GM19035 (cell line): Measurements from ENCODE around the gene CUEDC1.
"Not testable (repeated sequence)": the region's sequence is repeated elsewhere in the genome, so short reads cannot be mapped to it uniquely, and the experiment has no call there.

Source experiments
- ATAC-seq: cut with Tn5 transposase; IDR thresholded peaks from one replicate; pipeline ENCODE4 v1.9.1; 2021; ENCODE audit not compliant: unreplicated experiment

The CUEDC1 gene

DNA sequence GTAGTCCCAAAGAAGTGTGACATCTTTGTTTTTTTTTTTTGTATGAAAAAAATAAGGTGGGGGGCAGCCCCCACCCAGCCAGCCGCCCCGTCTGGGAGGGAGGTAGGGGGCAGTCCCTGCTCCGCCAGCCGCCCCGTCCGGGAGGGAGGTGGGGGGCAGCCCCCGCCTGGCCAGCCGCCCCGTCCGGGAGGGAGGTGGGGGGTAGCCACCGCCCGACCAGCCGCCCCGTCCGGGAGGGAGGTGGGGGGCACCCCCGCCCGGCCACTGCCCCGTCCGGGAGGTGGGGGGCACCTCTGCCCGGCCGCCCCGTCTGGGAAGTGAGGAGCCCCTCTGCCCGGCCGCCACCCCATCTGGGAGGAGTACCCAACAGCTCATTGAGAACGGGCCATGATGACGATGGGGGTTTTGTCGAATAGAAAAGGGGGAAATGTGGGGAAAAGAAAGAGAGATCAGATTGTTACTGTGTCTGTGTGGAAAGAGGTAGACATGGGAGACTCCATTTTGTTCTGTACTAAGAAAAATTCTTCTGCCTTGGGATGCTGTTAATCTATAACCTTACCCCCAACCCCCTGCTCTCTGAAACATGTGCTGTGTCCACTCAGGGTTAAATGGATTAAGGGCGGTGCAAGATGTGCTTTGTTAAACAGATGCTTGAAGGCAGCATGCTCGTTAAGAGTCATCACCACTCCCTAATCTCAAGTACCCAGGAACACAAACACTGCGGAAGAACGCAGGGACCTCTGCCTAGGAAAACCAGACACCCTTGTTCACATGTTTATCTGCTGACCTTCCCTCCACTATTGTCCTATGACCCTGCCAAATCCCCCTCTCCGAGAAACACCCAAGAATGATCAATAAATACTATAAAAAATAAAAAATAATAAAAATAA is 108.9 kb downstream of the CUEDC1 start:
- ATAC-seq: not testable (repeated sequence)

DNA sequence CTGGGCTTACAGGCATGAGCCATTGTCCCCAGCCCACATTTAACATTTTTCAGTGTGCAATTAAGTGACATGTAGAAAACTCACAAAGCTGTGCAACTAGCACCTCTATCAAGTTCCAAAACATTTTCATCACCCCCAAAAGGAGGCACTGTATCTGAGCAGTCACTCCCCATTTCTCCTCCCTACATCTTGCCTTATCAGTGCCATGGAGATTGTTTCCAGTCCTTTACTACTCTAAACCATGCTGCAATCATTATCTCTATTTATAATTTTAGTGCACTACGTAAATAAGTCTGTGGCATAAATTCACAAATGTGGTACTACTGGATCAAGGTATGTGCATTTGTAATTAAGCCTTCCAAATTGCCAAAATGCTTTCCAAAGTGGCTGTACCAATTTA is 112.9 kb downstream of the CUEDC1 start:
- ATAC-seq: no peak

DNA sequence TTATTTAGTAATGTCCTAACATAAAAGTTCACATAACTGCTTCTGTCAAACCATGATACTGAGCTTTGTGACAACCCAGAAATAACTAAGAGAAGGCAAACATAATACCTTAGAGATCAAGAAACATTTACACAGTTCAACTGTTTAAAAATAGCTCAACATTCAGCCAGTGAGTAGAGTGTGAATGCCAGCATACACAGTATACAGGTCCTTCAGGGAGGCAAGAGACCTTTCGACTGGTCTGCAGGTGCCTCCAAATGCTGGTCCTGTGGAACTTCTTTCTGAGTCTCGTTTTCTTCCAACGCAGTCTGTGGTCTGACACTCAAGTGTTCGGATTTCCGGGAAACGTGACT is 115.7 kb downstream of the CUEDC1 start:
- ATAC-seq: no peak

DNA sequence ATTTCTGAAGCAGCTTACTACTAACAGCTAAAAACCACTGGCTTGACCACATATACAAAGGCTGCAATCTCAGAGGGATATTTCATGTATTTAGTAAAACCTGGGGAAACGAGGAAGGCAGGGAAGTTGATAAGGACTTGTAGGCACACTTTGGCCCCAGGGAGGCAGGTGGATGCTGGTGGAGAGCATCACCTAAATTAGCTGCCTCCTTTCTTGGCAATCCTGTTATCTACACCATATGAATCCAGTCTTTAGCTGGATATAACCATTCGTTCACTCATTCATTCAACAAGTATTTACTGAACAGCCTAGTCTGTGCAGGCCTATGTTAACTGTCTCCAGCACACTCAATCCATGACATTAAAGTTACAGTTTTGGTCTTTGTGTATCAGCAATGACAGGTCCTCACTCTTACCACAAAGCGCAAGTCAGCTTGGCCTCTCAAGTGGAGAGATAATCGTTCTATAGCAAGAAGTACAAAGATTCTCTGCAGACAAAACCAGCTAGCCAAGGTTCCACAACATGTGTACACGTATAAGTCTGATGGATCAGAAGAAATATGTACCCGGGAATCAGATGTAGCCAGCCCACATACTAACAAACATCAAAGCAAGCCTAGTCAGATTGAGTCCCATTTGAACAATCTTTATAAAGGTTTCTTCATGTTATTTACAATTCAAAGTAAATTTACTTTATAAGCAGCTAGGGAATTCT is 116.2 kb downstream of the CUEDC1 start:
- no peak for ATAC-seq

DNA sequence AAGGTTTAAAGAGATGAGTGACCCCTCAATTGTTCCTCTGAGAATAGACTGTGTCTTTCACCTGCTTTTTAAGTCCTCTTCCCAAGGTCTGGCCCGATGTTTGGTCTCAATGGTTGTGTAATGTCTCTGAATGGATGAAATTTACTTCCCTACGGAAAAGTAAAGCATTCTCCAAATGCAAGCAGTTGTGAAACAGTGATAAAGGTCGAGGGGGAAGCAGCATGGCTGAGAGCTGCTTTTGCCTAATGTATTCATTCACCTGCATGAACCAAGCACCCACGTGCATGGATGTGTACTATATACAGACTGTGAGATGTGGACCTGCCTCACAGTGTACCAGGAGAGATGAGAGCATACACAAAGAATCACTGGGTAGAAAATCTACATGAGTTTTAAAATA is 116.8 kb downstream of the CUEDC1 start:
- ATAC-seq: no peak

DNA sequence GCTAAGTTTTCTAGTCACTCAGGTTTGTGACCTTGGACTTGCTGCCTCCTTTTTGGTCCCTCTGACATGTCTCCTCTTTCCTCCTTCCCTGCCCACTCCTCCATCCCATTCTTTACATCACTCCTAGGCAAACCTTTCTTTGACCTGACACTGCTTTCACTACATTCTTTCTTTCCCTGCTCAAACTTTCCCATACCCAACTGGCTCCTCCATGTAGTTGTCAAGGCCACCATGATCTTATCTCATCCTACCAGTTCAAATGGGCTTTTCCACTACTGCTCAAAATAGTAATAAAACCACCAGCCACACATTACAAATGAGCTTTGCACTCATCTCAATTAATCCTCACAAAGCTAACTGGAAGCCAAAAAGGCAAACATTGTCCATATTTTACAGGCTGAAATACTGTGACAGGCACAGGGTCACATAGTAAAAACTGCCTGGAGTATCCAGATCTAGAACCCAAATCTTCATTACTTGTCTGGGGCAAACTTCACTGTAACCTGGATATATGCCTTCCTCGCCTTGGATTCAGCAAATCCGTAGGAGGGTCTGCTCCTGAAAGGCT is 119.8 kb downstream of the CUEDC1 start:
- ATAC-seq: no peak

DNA sequence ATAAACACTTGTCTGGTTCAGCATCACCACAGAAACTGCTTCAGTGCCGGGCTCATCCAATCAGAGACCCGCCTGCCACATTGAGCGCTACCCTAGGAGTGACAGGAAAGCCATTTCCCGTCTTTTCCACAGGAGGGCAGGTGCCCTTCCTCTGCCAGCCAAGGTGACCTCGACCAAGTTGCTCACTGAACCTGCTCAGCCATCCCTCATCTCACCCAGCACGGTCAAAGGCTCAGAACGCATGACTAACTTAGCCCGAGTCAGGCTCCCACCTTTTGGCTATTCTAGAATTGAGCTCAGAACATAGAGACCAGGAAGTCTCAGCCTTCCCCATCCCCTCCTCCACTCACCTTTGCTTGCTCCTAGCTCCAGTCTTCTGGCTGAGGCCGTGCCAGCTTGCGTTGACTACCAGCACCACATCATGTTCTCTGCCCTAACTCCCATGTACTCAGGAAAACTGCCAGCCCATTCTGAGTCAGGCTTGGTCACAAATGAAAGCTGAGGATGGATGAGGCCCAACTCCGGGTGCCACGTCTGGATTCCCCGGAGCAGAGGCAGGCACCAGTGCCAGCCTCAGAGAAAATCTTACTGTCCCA is 121.0 kb downstream of the CUEDC1 start:
- no peak for ATAC-seq

DNA sequence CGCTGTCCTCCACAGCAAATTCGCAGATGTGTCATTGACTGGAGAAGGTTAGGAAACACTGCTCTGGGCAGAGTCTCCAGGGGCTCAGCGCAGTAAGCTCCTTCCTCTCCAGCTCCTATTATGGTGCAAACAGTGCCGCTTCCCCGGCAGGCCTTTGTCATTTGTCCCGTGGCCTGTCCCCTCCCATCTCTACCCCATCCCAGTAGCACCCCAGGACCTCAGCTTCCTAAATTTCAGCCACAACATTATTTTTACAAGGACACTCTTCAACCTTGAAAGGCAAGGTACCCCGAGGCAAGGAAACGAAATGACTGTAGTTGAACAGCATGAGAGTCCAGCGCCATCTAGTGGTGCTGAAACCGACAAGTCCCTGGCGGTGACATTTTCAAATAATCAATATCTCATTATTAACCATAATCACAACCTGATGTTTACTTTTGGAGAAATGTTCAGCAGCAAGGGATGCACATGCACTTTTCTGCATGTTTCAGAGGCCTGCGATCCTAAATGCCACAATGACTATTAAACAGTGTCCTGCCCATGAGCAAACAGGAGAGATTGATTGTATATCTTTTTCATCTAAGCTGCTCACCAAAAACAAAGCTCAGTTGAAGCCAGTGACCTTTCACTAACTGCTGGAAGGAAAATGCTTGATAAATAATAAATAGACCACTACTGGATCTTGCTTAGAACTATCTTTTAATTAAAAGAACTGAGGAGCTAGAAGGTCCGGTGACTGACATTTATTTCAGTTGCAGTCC is 121.9 kb downstream of the CUEDC1 start:
- no peak for ATAC-seq

DNA sequence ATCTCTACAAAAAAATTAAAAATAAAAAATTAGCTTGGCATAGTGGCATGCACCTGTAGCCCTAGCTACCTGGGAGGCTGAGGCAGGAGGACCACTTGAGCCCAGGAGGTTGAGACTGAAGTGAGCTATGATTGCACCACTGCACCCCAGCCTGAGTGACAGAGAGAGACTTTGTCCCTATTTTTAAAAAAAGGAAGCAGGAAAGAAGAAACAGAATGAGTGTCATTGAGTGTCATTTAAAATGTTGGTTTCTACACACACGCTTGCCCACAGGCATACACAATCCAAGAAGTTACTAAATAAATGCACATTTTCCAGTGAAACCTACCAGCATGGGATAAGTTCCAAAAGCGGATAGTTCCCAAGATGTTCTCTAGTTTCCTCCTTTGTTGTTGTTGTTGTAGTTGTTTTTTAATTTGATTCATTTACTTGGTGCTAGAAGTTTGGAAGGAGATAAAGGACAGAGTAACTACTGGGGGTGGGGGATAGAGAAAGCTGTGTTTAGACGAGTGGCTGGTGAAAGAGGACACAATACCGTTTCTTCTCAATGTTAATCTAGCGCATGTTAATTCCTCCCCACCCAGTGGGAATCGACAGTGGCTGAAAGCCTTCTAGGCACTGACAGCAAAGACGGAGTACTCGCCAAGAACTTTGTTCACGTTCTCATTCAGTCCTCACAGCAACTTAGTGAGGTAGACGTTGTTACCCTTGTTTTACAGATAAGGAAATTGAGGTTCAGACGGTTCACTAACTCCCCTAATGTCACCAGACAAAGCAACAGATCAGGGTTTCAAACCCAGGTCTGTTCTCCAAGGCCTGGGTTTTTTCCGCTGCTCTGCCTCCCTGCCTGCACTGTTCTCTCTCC is 122.7 kb downstream of the CUEDC1 start:
- no peak for ATAC-seq

DNA sequence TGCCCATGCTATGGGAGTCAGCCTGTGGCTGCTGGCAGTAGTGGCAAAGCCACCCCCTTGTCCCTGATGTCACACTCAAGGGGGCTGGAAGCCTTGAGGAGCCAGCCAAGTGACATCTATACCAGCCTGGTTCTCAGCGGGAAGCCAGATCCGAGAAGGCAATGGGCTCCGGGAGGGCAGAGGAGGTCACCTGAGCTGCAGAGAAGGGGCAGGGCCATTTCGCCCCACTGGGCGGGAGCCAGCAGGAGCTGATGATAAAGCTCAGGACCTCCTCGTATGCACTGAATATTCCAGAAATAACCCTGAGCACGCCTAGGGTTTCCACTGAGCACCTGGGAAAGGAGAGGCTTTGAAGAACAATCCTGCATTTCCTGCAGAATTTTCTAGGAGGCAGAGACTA is 124.3 kb downstream of the CUEDC1 start:
- ATAC-seq: no peak

DNA sequence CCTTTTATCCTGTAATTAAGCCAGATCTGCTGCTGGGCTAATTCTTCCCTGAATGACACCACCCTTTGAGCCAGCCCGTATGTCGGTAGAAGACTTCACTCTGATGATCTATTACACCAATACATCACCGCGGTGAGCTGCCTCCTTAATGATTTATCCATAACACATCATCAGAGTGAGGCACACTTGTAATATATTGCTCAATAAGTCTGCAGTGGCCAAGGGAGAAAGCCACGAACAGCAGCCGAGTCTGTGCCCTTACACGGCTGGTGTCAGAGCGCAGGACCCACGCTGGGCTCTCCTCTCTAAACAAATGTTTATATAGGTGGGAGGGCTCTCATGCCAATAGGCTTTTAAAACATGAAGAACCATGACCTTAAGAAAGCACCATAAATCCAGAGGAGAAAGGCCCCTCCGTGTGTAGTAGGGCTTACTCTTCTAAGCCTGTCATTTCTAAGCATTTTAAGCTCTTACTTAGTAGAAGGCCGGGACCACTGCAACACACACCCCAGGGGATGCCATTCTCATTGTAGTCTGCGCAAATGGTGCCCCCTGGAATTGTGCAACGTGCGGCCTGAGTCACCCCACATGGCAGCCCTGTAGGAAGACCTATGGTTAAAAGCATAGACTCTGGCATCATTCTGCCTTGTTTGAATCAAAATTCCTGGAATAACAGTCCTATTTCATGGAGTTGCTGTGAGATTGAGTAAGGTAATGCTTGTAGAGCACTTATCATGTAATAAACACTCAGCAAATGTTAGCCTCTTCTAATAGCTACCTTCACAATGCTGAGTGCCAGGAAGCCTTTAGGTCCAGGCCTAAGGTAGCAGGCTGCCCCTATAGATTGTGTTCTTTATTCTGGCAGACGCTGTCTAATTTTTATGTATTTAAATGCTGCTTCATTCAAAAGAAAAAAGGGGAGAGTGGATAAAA is 131.5 kb downstream of the CUEDC1 start:
- ATAC-seq: no peak

DNA sequence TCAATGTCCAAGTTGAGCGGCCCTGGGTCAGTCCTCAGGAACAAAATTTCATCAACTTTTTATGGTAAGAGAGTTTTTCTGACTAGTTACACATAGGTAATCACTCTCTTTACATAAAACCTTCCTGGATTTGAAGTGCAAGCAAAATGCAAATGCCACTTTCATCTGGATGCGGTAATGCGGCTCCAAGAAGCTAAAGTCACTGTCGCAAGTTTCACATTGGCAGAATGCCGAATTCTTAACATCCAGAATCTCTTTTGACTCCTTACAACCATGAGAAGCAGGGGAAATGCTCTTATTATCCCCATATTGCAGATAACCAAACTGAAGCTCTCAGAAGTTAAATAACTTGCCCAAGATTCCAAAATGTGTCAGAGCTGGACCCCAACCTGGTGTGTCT is 135.3 kb downstream of the CUEDC1 start:
- ATAC-seq: no peak

DNA sequence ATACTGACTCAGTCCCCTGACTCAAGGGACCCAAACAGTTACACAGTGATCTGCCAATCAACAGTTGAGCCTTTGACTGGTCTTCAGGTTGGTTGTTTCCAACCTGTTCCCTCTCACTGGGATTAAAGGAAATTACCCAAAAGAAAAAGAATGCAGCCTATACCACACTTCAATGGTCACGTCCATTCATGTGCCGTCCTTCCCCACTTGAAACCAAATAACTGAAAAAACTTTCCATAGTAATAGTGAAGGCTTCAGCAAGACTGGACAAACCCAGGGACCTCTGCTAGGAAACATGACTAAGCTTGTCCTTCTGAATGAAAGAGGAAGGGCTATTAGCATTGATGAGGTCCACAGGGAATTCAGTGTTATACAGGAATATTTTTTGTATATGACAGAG is 135.9 kb downstream of the CUEDC1 start:
- ATAC-seq: no peak

DNA sequence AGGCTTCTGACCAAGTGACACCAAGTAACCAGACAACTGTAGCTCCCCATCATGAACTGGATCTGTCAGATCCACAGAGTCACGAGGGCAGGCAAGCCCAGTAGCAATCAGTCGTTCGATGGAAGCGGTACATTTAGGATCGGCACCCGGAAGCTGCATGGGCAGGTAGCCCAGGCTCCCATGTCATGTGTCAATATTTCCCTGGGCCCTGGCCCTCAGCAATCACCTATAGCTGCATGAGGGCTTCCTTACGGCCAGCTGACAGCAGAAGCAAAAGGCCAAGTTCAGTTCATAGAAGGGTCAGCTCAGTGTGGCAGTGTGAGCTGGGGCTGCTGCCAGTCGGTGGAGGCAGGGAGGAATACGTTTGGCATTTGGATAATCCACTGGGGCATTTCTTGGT is 137.1 kb downstream of the CUEDC1 start:
- ATAC-seq: no peak

DNA sequence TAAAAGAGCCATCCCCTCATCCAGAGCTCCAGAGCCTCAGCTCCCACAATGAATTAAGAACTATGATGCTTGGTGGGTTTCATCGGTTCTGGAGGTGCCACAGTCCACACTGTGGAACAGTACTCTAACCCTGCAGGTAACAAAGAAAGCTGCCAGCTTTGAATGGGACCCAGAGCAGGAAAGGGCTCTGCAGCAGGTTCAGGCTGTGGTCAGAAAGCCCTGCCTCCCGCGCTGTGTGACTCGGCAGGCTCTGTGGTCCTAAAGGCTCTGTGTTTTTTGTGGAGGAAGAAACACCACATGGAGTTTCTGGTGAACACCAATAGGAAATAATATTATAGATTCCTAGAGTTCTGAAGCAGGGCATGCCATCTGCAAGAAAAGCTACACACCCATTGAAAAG is 137.9 kb downstream of the CUEDC1 start:
- ATAC-seq: no peak

DNA sequence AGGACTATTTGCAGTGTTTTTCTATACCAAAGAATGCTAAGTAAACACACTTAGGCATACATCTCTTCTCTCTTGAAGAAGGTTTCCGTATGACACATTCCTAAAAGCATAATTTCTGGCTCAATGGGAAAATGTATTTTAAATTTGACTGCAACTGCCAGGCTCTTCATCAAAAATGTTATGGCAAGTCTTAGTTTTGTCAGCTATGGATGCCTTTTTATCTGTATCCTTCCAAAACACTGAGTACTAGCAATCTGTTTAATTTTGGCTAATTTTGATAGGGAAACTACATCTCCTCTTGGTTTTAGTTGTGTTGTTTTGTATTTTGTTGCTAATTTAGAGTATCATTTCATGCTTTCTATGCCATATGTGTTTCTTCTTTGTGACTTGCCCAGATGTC is 140.8 kb downstream of the CUEDC1 start:
- ATAC-seq: no peak

DNA sequence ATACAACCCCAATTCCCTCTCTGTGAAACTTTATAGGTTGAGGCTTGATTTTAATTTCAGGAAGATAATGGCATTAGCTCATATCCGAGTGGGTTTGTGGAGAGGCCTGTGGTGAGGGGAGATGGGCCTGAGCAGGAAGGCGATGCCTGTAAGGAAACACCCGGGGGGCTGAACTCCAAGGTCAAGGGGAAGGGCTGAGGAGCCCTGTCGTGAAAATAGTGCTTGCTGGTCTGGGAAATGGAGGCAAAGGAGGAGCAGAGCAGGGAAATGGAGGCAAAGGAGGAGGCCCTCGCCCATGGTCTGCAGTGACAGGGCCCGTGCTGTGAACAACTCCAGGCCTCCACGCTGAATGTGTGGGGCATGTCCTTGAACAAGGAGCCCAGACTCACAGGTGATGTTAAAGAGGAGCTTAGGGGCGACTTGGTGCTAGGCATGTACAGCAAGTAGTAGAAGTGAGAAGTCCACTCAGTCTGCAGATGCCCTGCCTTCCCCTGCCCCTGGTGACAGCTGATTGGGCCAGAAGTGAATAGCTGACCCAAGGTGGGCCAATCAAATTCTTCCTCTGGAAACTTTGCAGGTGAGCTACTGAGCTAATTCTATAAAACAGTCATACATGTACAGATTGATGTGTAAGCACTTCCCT is 143.5 kb downstream of the CUEDC1 start:
- no peak for ATAC-seq
